Progenitor cell of endocrine pancreas (in vitro differentiated cells): ENCODE data around the gene ADGRV1. TPM values are rescaled to one million over a fixed set of nuclear protein-coding genes. Genes with fewer than 3 reads are reported as not detected.
A peak's percentile ranks its signal among the peaks of the same experiment; 100 is the strongest.
"Not testable (repeated sequence)": the region's sequence is repeated elsewhere in the genome, so short reads cannot be mapped to it uniquely, and the experiment has no call there.

Experiments
- DNase-seq: peaks from one replicate; pipeline ENCODE4 v3.0.0; 2021; ENCODE audit warnings: low spot score; ENCODE audit not compliant: unreplicated experiment
- H3K27ac Mint-ChIP-seq: 2 replicates; pipeline ENCODE4 v1.8.0; 2021; ENCODE audit warnings: mild to moderate bottlenecking, moderate library complexity, mixed read lengths
- H3K27me3 Mint-ChIP-seq: 2 replicates; pipeline ENCODE4 v1.8.0; 2021; ENCODE audit warnings: mixed read lengths
- H3K36me3 Mint-ChIP-seq: 2 replicates; pipeline ENCODE4 v1.8.0; 2022; ENCODE audit warnings: mixed read lengths; ENCODE audit not compliant: insufficient read depth
- H3K4me1 Mint-ChIP-seq: 2 replicates; pipeline ENCODE4 v1.8.0; 2021; ENCODE audit warnings: low read depth, mixed read lengths
- H3K4me3 Mint-ChIP-seq: 2 replicates; pipeline ENCODE4 v1.8.0; 2021; ENCODE audit warnings: low read depth, mild to moderate bottlenecking, moderate library complexity, mixed read lengths
- H3K9me3 Mint-ChIP-seq: 2 replicates; pipeline ENCODE4 v1.8.0; 2021; ENCODE audit warnings: low read depth, mixed read lengths
- CTCF ChIP-seq: fragments of 200-600 bp; sonication (generic); IDR thresholded peaks from one replicate; pipeline ENCODE4 v1.5.0; 2021; ENCODE audit warnings: antibody characterized with exemption, mild to moderate bottlenecking; ENCODE audit not compliant: unreplicated experiment
- total RNA-seq: library from RNA; stranded (reverse); gene quantifications from 2 replicates; pipeline ENCODE4 v1.2.1, GENCODE V29; 2021

ADGRV1 gene
- total RNA-seq, 1 donor from 2014 or later = 82.3 TPM

- H3K9me3 Mint-ChIP-seq = peaks cover 11% of the 10 kb centered on the region
- TF ChIP-seq CTCF = no peak
- no peaks in the 10 kb centered on the region for H3K4me1 Mint-ChIP-seq
- peaks cover 14% of the 10 kb centered on the region for H3K36me3 Mint-ChIP-seq
- H3K4me3 Mint-ChIP-seq = no peak overlapping the region
- no peaks in the 10 kb centered on the region for H3K27me3 Mint-ChIP-seq
- H3K27ac Mint-ChIP-seq = no peak overlapping the region
- no peak for DNase-seq
These were observed 39.7 kb downstream of the ADGRV1 start for GRCh38 chr5:90598293-90598692.

- not testable (repeated sequence) for H3K9me3 Mint-ChIP-seq, H3K36me3 Mint-ChIP-seq, DNase-seq, H3K27ac Mint-ChIP-seq, H3K4me1 Mint-ChIP-seq, H3K4me3 Mint-ChIP-seq, H3K27me3 Mint-ChIP-seq
These were observed 41.7 kb downstream of the ADGRV1 start for GRCh38 chr5:90600307-90600706.

GRCh38 chr5:90601468-90601867, 42.9 kb downstream of the ADGRV1 start:
- H3K4me3 Mint-ChIP-seq = no peak overlapping the region
- no peak for TF ChIP-seq CTCF
- no peak for DNase-seq
- H3K27ac Mint-ChIP-seq = no peak overlapping the region
- peaks cover 7% of the 10 kb centered on the region for H3K9me3 Mint-ChIP-seq
- peaks cover 2% of the 10 kb centered on the region for H3K4me1 Mint-ChIP-seq
- H3K27me3 Mint-ChIP-seq = no peaks in the 10 kb centered on the region
- H3K36me3 Mint-ChIP-seq = peaks cover 9% of the 10 kb centered on the region

GRCh38 chr5:90602681-90603080, 44.1 kb downstream of the ADGRV1 start:
- peaks cover 3% of the 10 kb centered on the region for H3K9me3 Mint-ChIP-seq
- H3K36me3 Mint-ChIP-seq = peaks cover 4% of the 10 kb centered on the region
- H3K4me3 Mint-ChIP-seq = no peak overlapping the region
- H3K27me3 Mint-ChIP-seq = no peaks in the 10 kb centered on the region
- no peak overlapping the region for H3K27ac Mint-ChIP-seq
- DNase-seq = no peak
- TF ChIP-seq CTCF = no peak
- peaks cover 2% of the 10 kb centered on the region for H3K4me1 Mint-ChIP-seq

GRCh38 chr5:90606539-90606938, 47.9 kb downstream of the ADGRV1 start:
- Mint-ChIP-seq H3K27me3 (no peaks in the 10 kb centered on the region), H3K9me3 (peaks cover 3% of the 10 kb centered on the region), H3K4me3 (no peak overlapping the region), H3K27ac (no peak overlapping the region), H3K4me1 (peaks cover 2% of the 10 kb centered on the region), H3K36me3 (peaks cover 4% of the 10 kb centered on the region)
- no peak for DNase-seq
- peak; percentile 22 for TF ChIP-seq CTCF

GRCh38 chr5:90612919-90613318, 54.3 kb downstream of the ADGRV1 start:
- TF ChIP-seq CTCF = no peak
- no peaks in the 10 kb centered on the region for H3K27me3 Mint-ChIP-seq

More at GRCh38 chr5:90612919-90613318, 54.3 kb downstream of the ADGRV1 start:
- H3K36me3 Mint-ChIP-seq = peaks cover 5% of the 10 kb centered on the region
- H3K4me1 Mint-ChIP-seq = no peaks in the 10 kb centered on the region
- no peaks in the 10 kb centered on the region for H3K9me3 Mint-ChIP-seq
- DNase-seq = no peak
- peak overlapping the region; percentile 21 for H3K27ac Mint-ChIP-seq
- no peak overlapping the region for H3K4me3 Mint-ChIP-seq
